ENCODE data around the gene PLA2G4A.

- no peak for TF ChIP-seq POLR2AphosphoS5 (IDR thresholded peaks at IDR 0.05; ENCODE audit: low read depth, low read length)
- no peak for TF ChIP-seq POLR2A (IDR thresholded peaks at IDR 0.05; ENCODE audit: low read depth, low read length)
Observed at GRCh38 chr1:186999506-186999905, 170.8 kb downstream of the PLA2G4A start.
